ENCODE data around the gene ITPR2.

DNA sequence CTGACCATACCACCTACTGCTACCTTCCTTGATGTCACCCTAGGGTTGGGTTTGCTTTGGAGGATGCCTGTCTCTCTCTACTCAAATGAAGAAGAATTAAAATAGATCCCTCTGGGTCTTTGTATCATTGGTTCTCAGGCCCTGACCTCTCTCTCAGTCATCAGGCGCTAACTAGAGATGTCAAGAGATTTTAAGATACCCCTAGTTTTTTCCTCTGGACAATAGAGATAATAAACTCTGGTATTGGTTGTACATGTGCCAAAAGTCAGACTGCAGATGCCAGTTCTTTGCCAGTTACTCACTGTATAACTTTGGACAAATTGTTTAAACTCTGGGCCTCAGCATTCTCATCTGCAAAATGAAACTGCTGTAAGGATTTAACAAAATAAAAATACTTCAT, 31.5 kb downstream of the ITPR2 start:
- no peak for TF ChIP-seq CTCF (IDR thresholded peaks at IDR 0.05; ENCODE audit: low read length)
- TF ChIP-seq EZH2 (IDR thresholded peaks at IDR 0.05; ENCODE audit: borderline replicate concordance, low read length): no peak

All from OCI-LY1 (cell line).